ENCODE data around the gene NSMF.

DNA sequence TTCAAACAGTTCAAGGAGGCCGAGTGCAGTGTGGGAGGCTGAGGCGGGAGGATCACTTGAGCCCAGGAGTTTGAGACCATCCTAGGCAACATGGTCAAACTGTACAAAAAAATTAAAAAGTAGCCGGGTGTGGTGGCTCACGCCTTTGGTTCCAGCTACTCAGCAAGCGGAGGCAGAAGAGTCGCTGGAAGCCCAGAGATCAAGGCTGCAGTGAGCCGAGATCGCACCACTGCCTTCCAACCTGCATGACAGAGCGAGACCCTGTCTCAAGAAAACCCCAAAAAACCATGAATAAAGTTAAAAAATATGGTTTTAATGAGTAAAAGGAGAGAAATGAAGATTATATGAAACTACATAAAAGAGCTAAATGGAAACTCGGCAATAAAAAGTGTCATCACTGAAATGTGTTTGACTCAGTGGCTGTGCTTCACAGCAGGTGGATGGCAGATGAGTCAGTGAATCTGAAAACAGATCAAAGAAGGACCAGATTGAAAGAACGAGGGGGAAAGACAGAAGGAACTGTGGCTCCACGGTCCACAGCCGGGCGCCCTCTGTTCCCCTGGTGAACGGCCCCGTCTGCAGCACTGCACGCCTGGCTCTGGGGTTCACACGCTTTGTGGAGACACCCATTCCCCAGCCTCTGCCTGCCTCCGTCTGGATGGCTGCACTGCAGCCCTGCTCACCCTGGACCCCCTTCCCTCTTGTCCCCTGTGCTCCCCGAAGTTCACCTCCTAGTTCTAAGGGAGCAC is 61.3 kb downstream of the NSMF start:
- TF ChIP-seq POLR2A (IDR thresholded peaks at IDR 0.05) (no peak), EP300 (IDR thresholded peaks at IDR 0.05) (no peak)
- TF ChIP-seq, protein P1, sequence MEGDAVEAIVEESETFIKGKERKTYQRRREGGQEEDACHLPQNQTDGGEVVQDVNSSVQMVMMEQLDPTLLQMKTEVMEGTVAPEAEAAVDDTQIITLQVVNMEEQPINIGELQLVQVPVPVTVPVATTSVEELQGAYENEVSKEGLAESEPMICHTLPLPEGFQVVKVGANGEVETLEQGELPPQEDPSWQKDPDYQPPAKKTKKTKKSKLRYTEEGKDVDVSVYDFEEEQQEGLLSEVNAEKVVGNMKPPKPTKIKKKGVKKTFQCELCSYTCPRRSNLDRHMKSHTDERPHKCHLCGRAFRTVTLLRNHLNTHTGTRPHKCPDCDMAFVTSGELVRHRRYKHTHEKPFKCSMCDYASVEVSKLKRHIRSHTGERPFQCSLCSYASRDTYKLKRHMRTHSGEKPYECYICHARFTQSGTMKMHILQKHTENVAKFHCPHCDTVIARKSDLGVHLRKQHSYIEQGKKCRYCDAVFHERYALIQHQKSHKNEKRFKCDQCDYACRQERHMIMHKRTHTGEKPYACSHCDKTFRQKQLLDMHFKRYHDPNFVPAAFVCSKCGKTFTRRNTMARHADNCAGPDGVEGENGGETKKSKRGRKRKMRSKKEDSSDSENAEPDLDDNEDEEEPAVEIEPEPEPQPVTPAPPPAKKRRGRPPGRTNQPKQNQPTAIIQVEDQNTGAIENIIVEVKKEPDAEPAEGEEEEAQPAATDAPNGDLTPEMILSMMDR (IDR thresholded peaks at IDR 0.05), result no peak

Measured in stomach (tissue), 4 donors.